ENCODE results near the gene TREML1. TPM values are rescaled to one million over a fixed set of nuclear protein-coding genes. Genes with fewer than 3 reads are reported as not detected.

Gene TREML1
- total and polyA plus RNA-seq, 2 of the 4 experiments (the other 2 are of a cell fraction): not detected

GRCh38 chr6:41197234-41197633 lies 43.1 kb upstream of the TREML1 start:
- Histone ChIP-seq H3K79me1 (ENCODE audit: low read depth in 1 of 2, low read length in 2 of 2) (no peaks in the 10 kb centered on the region), H3K23ac (ENCODE audit: low read depth, low read length) (no peak overlapping the region), H3K14ac (replicated peaks; ENCODE audit: low read depth, low read length) (no peak overlapping the region), H3K36me3 (ENCODE audit: control insufficient read depth, insufficient read depth, low read length) (no peaks in the 10 kb centered on the region), H3K4me2 (ENCODE audit: low read depth, low read length) (no peak overlapping the region), H2BK15ac (ENCODE audit: low read depth, low read length) (no peak overlapping the region), H4K8ac (ENCODE audit: low read depth in 2 of 2, low read length in 2 of 2) (no peak overlapping the region), H2BK120ac (ENCODE audit: low read depth, low read length) (no peak overlapping the region), H4K20me1 (ENCODE audit: insufficient read depth, low read length) (no peaks in the 10 kb centered on the region), H2BK20ac (ENCODE audit: low read depth, low read length) (no peak overlapping the region), H4K91ac (ENCODE audit: insufficient read depth, low read depth, low read length) (no peak overlapping the region), H3K18ac (ENCODE audit: low read depth, low read length) (no peak overlapping the region), H3K56ac (ENCODE audit: extremely low read depth, insufficient read depth, low read length) (no peak overlapping the region), H3K4me3 (ENCODE audit: insufficient read depth, low read depth, low read length) (no peak overlapping the region), H2AK9ac (replicated peaks; ENCODE audit: low read depth, low read length, poor library complexity) (no peak overlapping the region), H4K5ac (ENCODE audit: low read depth, low read length) (no peak overlapping the region), H3K4me1 (ENCODE audit: control insufficient read depth, insufficient read depth, low read length) (no peaks in the 10 kb centered on the region), H3K4ac (ENCODE audit: low read depth, low read length) (no peak overlapping the region), H3K27ac (ENCODE audit: insufficient read depth, low read length) (no peak overlapping the region), H2BK5ac (ENCODE audit: low read depth, low read length, poor library complexity, severe bottlenecking) (no peak overlapping the region), H3K9me1 (ENCODE audit: insufficient read depth, low read length) (no peaks in the 10 kb centered on the region), H2AFZ (replicated peaks; ENCODE audit: low read length, poor library complexity) (no peak overlapping the region), H2AK5ac (ENCODE audit: low read depth, low read length) (no peak overlapping the region), H3K9ac (ENCODE audit: low read depth, low read length) (no peak overlapping the region), H3K27me3 (ENCODE audit: control insufficient read depth, insufficient read depth, low read length) (peaks cover 12% of the 10 kb centered on the region), H3K9me3 (ENCODE audit: control insufficient read depth, insufficient read depth, low read length) (no peaks in the 10 kb centered on the region)
- ChIA-PET CTCF (no interaction called here), POLR2A (ENCODE audit: unreplicated experiment) (no interaction called here)
- intact Hi-C loops (cut with micrococcal nuclease): no loop called here
- TF ChIP-seq CHD1 (IDR thresholded peaks at IDR 0.05; ENCODE audit: low read depth, low read length) (no peak), MAFK (IDR thresholded peaks at IDR 0.05; ENCODE audit: low read depth, low read length) (no peak)
- ATAC-seq (ENCODE audit: low read depth) (no peak), DNase-seq (no peak)
- BruUV-seq (replicated peaks): no TSS peak
- in situ Hi-C loops (cut with MboI; ENCODE audit: low sequenced_read_pairs): no loop called here
- dilution Hi-C loops (cut with HindIII; ENCODE audit: low sequenced_read_pairs, unreplicated experiment): no loop called here
- no CpG with 5 or more reads among the region's 3 CpGs for WGBS, 2 experiments (ENCODE audit: extremely low coverage in 2 of 2, insufficient read length in 1 of 2)

Measured in IMR-90 (cell line).